NCI-H82 treated with DMSO at 0.1 percent for 48 hours (cell line): ENCODE results near the gene NRN1L.
A peak's percentile ranks its signal among the peaks of the same experiment; 100 is the strongest.

Experiments
- DNase-seq: peaks from one replicate; lab custom pipeline; 2025; ENCODE audit not compliant: unreplicated experiment; lab: John Stamatoyannopoulos, UW

Gene NRN1L

GRCh38 chr16:67934306-67935100 lies 49.8 kb downstream of the NRN1L start:
- DNase-seq: no peak

- DNase-seq: no peak
These were observed 50.4 kb downstream of the NRN1L start for GRCh38 chr16:67935101-67935401.

DNA sequence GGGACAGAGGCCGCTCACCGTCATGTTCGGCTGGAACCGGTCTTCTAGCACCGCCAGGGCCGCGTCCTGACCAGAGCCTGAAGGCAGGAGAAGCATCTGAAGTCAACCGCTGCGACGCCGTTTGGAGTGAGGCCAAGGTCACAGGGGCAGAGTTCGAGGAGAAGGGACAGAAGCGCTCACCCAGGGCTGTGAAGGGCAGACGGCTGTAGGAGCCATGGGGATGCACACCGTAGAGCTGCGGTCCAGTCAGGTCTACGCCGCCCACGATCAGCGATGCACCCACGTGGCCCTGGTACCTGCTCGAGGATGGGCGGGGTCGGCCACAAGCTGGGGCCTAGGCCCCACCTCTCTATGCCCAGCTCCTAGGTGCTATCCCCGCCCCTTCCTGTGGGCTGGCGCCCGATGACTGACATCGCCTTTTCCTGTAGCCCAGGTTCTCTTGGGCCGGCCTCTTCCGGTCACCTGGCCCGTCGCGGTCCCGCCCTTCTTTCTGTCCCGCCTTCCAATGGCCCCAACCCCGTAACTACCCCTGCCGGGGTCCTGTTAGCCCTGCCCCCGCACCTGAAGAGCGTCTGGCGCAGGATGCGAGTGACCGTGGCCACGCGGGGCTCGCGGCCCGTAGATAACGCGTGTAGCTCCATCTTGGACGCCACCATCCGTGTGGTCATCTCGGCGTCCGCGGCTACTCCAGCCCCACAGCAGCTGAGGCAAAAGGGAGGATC lies 50.9 kb downstream of the NRN1L start:
- peak; percentile 92 for DNase-seq
